ENCODE data around the gene RPS18. TPM values are rescaled to one million over a fixed set of nuclear protein-coding genes. Genes with fewer than 3 reads are reported as not detected.

The RPS18 gene
- total and polyA plus RNA-seq, 9 of the 15 experiments (the other 6 are each of a cell fraction or from before 2014, with no cell fraction given) = 5,023 to 17,516 (median 8,131) TPM

DNA sequence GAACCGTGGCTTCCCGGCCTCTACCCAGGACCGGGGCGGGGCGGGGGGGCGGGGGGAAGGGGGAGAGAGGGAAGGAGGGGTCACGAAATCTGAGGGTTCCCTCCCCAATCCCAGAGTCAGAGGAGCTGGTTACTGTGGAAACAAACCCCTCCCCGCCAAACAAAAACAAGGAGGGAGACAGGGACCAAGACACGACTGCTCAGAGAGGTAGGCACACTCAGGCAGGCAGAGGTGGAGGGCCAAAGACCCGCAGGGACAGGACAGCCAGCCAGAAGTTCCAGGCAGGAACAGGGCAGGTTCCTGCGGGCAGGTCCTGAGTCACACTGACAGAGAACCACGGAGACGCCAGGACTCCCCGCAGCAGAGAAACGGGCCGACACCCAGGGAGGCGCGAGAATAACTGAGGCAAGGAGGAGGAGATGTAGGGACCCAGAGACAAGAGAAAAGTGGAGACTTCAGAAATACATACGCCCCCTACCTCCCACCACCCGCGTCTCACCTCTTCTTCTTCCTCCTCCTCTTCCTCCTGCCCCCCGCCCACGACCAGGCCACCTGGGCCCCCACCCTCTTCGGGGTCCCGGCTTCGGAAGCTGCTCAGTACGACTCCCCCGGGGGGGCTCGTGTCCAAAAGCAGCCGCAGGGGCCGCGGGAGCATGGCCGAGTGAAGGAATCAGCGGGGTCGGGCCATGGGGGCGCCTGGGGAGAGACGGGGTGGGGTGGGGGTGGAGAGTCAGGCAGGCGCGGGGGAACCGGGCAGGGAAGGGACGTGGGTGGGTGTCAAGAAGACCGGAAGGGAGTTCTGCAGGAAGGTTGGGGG is 26.3 kb downstream of the RPS18 start (continued):
- TF ChIP-seq JUND (IDR thresholded peaks at IDR 0.05; ENCODE audit: borderline replicate concordance, low read depth, low read length) (0 out of 2 replicates have a peak, but pooled peaks have one; percentile 1), JUND (tag; IDR thresholded peaks at IDR 0.05; ENCODE audit: borderline replicate concordance, low read depth, low read length) (no peak), KDM2B (CRISPR knock-in tag; IDR thresholded peaks at IDR 0.05) (no peak), NFIX (CRISPR knock-in tag; IDR thresholded peaks at IDR 0.05; ENCODE audit: low read depth) (no peak), IFI16 (CRISPR knock-in tag; IDR thresholded peaks at IDR 0.05) (no peak), NR3C1 (CRISPR knock-in tag; IDR thresholded peaks at IDR 0.05) (no peak)
- TF ChIP-seq, protein P1, sequence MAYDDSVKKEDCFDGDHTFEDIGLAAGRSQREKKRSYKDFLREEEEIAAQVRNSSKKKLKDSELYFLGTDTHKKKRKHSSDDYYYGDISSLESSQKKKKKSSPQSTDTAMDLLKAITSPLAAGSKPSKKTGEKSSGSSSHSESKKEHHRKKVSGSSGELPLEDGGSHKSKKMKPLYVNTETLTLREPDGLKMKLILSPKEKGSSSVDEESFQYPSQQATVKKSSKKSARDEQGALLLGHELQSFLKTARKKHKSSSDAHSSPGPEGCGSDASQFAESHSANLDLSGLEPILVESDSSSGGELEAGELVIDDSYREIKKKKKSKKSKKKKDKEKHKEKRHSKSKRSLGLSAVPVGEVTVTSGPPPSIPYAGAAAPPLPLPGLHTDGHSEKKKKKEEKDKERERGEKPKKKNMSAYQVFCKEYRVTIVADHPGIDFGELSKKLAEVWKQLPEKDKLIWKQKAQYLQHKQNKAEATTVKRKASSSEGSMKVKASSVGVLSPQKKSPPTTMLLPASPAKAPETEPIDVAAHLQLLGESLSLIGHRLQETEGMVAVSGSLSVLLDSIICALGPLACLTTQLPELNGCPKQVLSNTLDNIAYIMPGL (CRISPR knock-in tag; IDR thresholded peaks at IDR 0.05) = no peak

DNA sequence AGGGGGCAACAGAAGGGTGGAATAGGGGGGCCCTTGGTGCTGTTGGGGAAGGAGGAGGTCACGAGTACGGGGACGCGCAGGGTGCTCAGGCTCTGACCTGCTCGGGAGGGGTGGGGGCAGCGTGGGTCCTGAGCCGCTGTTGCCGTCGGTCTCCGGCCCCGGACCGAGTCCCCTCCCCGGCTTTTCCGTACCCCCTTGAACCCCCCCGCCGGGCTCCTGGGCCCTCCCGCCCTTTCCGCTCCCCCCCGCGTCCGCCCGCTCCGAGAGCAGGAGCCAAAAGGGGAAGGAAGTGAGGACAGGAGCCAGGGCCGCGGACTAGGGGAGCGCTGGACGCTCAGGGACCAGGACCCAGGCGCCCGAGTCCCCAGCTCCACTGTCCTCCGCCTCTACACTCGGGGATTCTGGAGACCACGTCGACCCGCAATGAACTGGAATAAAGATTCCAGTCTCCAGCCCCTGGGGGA is 26.9 kb downstream of the RPS18 start, which contains the start of gene RGL2:
TSS of gene RGL2 (minus strand) at position 170 of the 464 bp plus-strand sequence. CDS start 332 bp downstream, outside the sequence.
- DNase-seq (ENCODE audit: extremely low read depth in 1 of 4, low spot score in 3 of 4) = peak; percentile 81 to 88 (median 83)
- peaks cover 54% of the 10 kb centered on the region for H3K36me3 ChIP-seq (ENCODE audit: control insufficient read depth, insufficient read depth, low read length)
- TF ChIP-seq, protein P2, sequence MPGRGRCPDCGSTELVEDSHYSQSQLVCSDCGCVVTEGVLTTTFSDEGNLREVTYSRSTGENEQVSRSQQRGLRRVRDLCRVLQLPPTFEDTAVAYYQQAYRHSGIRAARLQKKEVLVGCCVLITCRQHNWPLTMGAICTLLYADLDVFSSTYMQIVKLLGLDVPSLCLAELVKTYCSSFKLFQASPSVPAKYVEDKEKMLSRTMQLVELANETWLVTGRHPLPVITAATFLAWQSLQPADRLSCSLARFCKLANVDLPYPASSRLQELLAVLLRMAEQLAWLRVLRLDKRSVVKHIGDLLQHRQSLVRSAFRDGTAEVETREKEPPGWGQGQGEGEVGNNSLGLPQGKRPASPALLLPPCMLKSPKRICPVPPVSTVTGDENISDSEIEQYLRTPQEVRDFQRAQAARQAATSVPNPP (IDR thresholded peaks at IDR 0.05; ENCODE audit: borderline replicate concordance, insufficient read depth, insufficient read length) = no peak
- peak in 1 of 2 experiments; percentile 9; a peak in 1 of 4 replicates for TF ChIP-seq ETV6 (IDR thresholded peaks at IDR 0.05; ENCODE audit: borderline replicate concordance in 1 of 2, low read depth in 2 of 2, low read length in 1 of 2)
- TF ChIP-seq ETV6 (CRISPR knock-in tag; IDR thresholded peaks at IDR 0.05; ENCODE audit: borderline replicate concordance) = no peak
- no peak for TF ChIP-seq MAFK (IDR thresholded peaks at IDR 0.05; ENCODE audit: low read length)
- TF ChIP-seq PHTF2 (CRISPR knock-in tag; IDR thresholded peaks at IDR 0.05) = no peak
- TF ChIP-seq XRCC4 (IDR thresholded peaks at IDR 0.05; ENCODE audit: extremely low read depth, insufficient read depth, insufficient read length) = no peak
- no peak for TF ChIP-seq TBP (optimal IDR thresholded peaks at IDR 0.05; ENCODE audit: low read depth, low read length)
- TF ChIP-seq CXXC5 (CRISPR knock-in tag; IDR thresholded peaks at IDR 0.05) = peak; percentile 24
- no peak for TF ChIP-seq POLR2A (conservative IDR thresholded peaks at IDR 0.05)
- TF ChIP-seq NFE2L1 (tag; IDR thresholded peaks at IDR 0.05; ENCODE audit: borderline replicate concordance, low read depth) = no peak
- TF ChIP-seq ZNF184 (CRISPR knock-in tag; IDR thresholded peaks at IDR 0.05) = no peak
- TF ChIP-seq FOXJ2 (tag; IDR thresholded peaks at IDR 0.05) = no peak

More for the DNA sequence above, 26.9 kb downstream of the RPS18 start, which contains the start of gene RGL2:
- ATAC-seq (peak; percentile 72), FAIRE-seq (no peak)
- CTCF ChIA-PET (ENCODE audit: low intra/inter-chr PET ratio) = interaction anchor here (2.4 kb wide), 1 partner anchor 19 kb away, joined by 20 read pairs; no protein-coding TSS in a partner anchor
- intact Hi-C loops (cut with micrococcal nuclease) (loop anchor here (1.0 to 5.0 kb wide), 5 partner anchors 14 to 128 kb away; partner anchors contain the start of genes KIFC1 and PHF1), in situ Hi-C loops (cut with MboI) (no loop called here)
- no peaks in the 10 kb centered on the region for H3K27me3 ChIP-seq (ENCODE audit: control insufficient read depth in 2 of 2, insufficient read depth in 2 of 2, low read length in 2 of 2)
- POLR2A ChIA-PET = interaction anchor here (0.6 to 3.8 kb wide), 20 partner anchors 8 to 519 kb away, joined by 3 to 36 read pairs (median 4); partner anchors contain the start of genes B3GALT4, PFDN6, TAPBP and WDR46
- H3K4me1 ChIP-seq (replicated peaks in 1 of 2; ENCODE audit: control insufficient read depth in 2 of 2, insufficient read depth in 2 of 2, low read length in 2 of 2) = peaks cover 11 to 39% of the 10 kb centered on the region in 2 experiments
- H3K9ac ChIP-seq (ENCODE audit: insufficient read depth in 1 of 2, low read depth in 2 of 2, low read length in 2 of 2) = peak within 1 kb of the TSS; percentile 94 to 98
- H2AFZ ChIP-seq (ENCODE audit: low read depth, low read length) = peak within 1 kb of the TSS; percentile 76
- peak within 1 kb of the TSS; percentile 64 for H3K4me3 ChIP-seq
- WGBS (ENCODE audit: insufficient coverage, low coverage, missing lambda C conversion rate) = 1% methylated on average over 16 of the region's 34 CpGs
- H3K9me3 ChIP-seq (replicated peaks; ENCODE audit: control insufficient read depth, insufficient read depth, low read depth, low read length) = no peaks in the 10 kb centered on the region
- H3K4me2 ChIP-seq (ENCODE audit: insufficient read depth, low read length) = peak within 1 kb of the TSS; percentile 95
- H4K20me1 ChIP-seq (replicated peaks; ENCODE audit: control insufficient read depth, insufficient read depth, low read length) = peaks cover 5% of the 10 kb centered on the region; the same call in 1 of the 2 replicates
- H3K79me2 ChIP-seq (ENCODE audit: control insufficient read depth, insufficient read depth, low read length) = peaks cover 50% of the 10 kb centered on the region
- peaks cover 5% of the 10 kb centered on the region for H3K9me1 ChIP-seq (ENCODE audit: control insufficient read depth, insufficient read depth, low read length)
- BruUV-seq (replicated peaks) = no TSS peak
- H3K27ac ChIP-seq (ENCODE audit: extremely low read depth, low read depth, low read length) = peak within 1 kb of the TSS; percentile 94

Data from K562 (cell line).